CD14-positive monocyte (primary cell): ENCODE measurements around the gene POMGNT2. TPM values are rescaled to one million over a fixed set of nuclear protein-coding genes. Genes with fewer than 3 reads are reported as not detected.

Source experiments
- DNase-seq, 3 donors: peaks; one replicate each; pipeline ENCODE4 v3.0.0-alpha.2; 2011 to 2022
- H2AFZ ChIP-seq: 2 replicates; pipeline ENCODE4 v1.6.0; 2012; ENCODE audit warnings: mild to moderate bottlenecking, low read depth, low read length, inconsistent platforms; ENCODE audit not compliant: insufficient read depth, poor library complexity, severe bottlenecking
- H3K27ac ChIP-seq, 2 donors: 1 replicate in 1 of 2; 2 replicates in 1 of 2; pipeline ENCODE4 v1.5.1; 2012 to 2013; ENCODE audit warnings: low read length in 2 of 2, control low read depth in 1 of 2, inconsistent platforms in 1 of 2, low read depth in 1 of 2, mild to moderate bottlenecking in 1 of 2
- H3K27me3 ChIP-seq, 2 donors: one replicate each; pipeline versions ENCODE4 v1.6.0 to v1.6.1; 2011 to 2013; ENCODE audit warnings: low read length in 2 of 2; ENCODE audit not compliant: control insufficient read depth in 2 of 2, insufficient read depth in 2 of 2
- H3K36me3 ChIP-seq, 2 donors: replicated peaks in 1 of 2; 1 replicate in 1 of 2; 2 replicates in 1 of 2; pipeline versions ENCODE4 v1.5.1 to v1.6.1; 2012 to 2013; ENCODE audit warnings: low read length in 2 of 2, control low read depth in 1 of 2, inconsistent platforms in 1 of 2, mild to moderate bottlenecking in 1 of 2; ENCODE audit not compliant: insufficient read depth in 2 of 2, control insufficient read depth in 1 of 2
- H3K4me1 ChIP-seq, 2 donors: 1 replicate in 1 of 2; 2 replicates in 1 of 2; pipeline versions ENCODE4 v1.5.1 to v1.6.1; 2012 to 2013; ENCODE audit warnings: low read length in 2 of 2, control low read depth in 1 of 2, inconsistent platforms in 1 of 2, mild to moderate bottlenecking in 1 of 2, moderate library complexity in 1 of 2; ENCODE audit not compliant: insufficient read depth in 2 of 2, control insufficient read depth in 1 of 2
- H3K4me2 ChIP-seq: replicated peaks from 2 replicates; pipeline ENCODE3; 2012; ENCODE audit warnings: low read length, moderate library complexity, mild to moderate bottlenecking; ENCODE audit not compliant: poor library complexity, severe bottlenecking; ENCODE audit errors: extremely low read depth
- H3K4me3 ChIP-seq, 3 experiments: fragments of 200-600 bp in 1 of 3; sonication (generic) in 1 of 3; replicated peaks in 1 of 3; 1 replicate in 2 of 3; 2 replicates in 1 of 3; pipeline ENCODE4 v1.5.1; 2011 to 2013; ENCODE audit warnings: low read length in 3 of 3, mild to moderate bottlenecking in 3 of 3, control low read depth in 2 of 3, low read depth in 2 of 3, inconsistent platforms in 1 of 3, moderate library complexity in 1 of 3
- H3K79me2 ChIP-seq: 2 replicates; pipeline ENCODE4 v1.6.0; 2012; ENCODE audit warnings: mild to moderate bottlenecking, control low read depth, inconsistent platforms, low read length, moderate library complexity; ENCODE audit not compliant: insufficient read depth
- H3K9ac ChIP-seq: 2 replicates; pipeline ENCODE4 v1.6.0; 2017; ENCODE audit warnings: low read length, mild to moderate bottlenecking; ENCODE audit not compliant: insufficient read depth, poor library complexity, severe bottlenecking
- H3K9me3 ChIP-seq, 2 donors: replicated peaks in 1 of 2; 1 replicate in 1 of 2; 2 replicates in 1 of 2; pipeline versions ENCODE4 v1.5.1 to v1.6.1; 2012 to 2013; ENCODE audit warnings: low read length in 2 of 2, control low read depth in 1 of 2; ENCODE audit not compliant: control insufficient read depth in 1 of 2, insufficient read depth in 1 of 2
- H4K20me1 ChIP-seq: 2 replicates; pipeline ENCODE4 v1.6.0; 2012; ENCODE audit warnings: mild to moderate bottlenecking, low read length, control low read depth, moderate library complexity; ENCODE audit not compliant: insufficient read depth
- H3K27ac Mint-ChIP-seq, 7 donors: one replicate each; pipeline ENCODE4 v1.8.0; 2020; ENCODE audit warnings: mild to moderate bottlenecking in 7 of 7, mixed read lengths in 7 of 7, moderate library complexity in 6 of 7, inconsistent platforms in 2 of 7
- H3K27me3 Mint-ChIP-seq, 3 donors: one replicate each; pipeline ENCODE4 v1.8.0; 2021 to 2022; ENCODE audit warnings: low read depth in 3 of 3, mild to moderate bottlenecking in 3 of 3, mixed read lengths in 3 of 3, moderate library complexity in 3 of 3, inconsistent platforms in 1 of 3
- H3K36me3 Mint-ChIP-seq, 2 donors: one replicate each; pipeline ENCODE4 v1.8.0; 2020; ENCODE audit warnings: mixed read lengths in 2 of 2, inconsistent platforms in 1 of 2, mild to moderate bottlenecking in 1 of 2
- H3K4me1 Mint-ChIP-seq: one replicate; pipeline ENCODE4 v1.8.0; 2020; ENCODE audit warnings: mild to moderate bottlenecking, mixed read lengths
- H3K4me3 Mint-ChIP-seq, 2 donors: one replicate each; pipeline ENCODE4 v1.8.0; 2020; ENCODE audit warnings: mild to moderate bottlenecking in 2 of 2, mixed read lengths in 2 of 2, moderate library complexity in 1 of 2
- H3K9me3 Mint-ChIP-seq, 7 donors: one replicate each; pipeline ENCODE4 v1.8.0; 2020 to 2022; ENCODE audit warnings: mixed read lengths in 7 of 7, mild to moderate bottlenecking in 6 of 7, moderate library complexity in 6 of 7, inconsistent platforms in 2 of 7
- CTCF ChIP-seq: fragments of 200-600 bp; IDR thresholded peaks from one replicate; pipeline ENCODE4 v1.8.0; 2022; ENCODE audit warnings: antibody characterized with exemption, mild to moderate bottlenecking
- WGBS: methylation state at CpG from one replicate; pipeline ENCODE4 v1.1.5; 2013; ENCODE audit warnings: missing lambda C conversion rate; ENCODE audit not compliant: insufficient coverage; 5-methylcytosine and 5-hydroxymethylcytosine counted together
- intact Hi-C, 2 donors: fragments of 100-400 bp; cut with micrococcal nuclease; formaldehyde crosslinking; loops; one replicate each; pipeline versions ENCODE4 v1.15.0 to v1.15.1; 2023
- polyA plus RNA-seq, 3 donors: library from polyadenylated mRNA; depleted of rRNA in 1 of 3; unstranded in 2 of 3; stranded (reverse) in 1 of 3; fragments of 300-500 nt in 2 of 3; fragments of >200 nt in 1 of 3; fragmentation: Illumina TruSeq in 2 of 3; gene quantifications; 1 replicate in 2 of 3; 2 replicates in 1 of 3; pipeline ENCODE4 v1.2.3, GENCODE V29; 2012 to 2021

POMGNT2 gene
- polyA plus RNA-seq, 3 donors = 4.3 to 5.1 (median 4.4) TPM

- Mint-ChIP-seq H3K27me3 (peaks cover 7 to 21% (median 11%) of the 10 kb centered on the region in 3 donors), H3K36me3 (no peaks in the 10 kb centered on the region), H3K4me1 (no peaks in the 10 kb centered on the region), H3K4me3 (no peak overlapping the region), H3K27ac (no peak overlapping the region), H3K9me3 (peaks cover 2 to 13% (median 9%) of the 10 kb centered on the region in 7 donors)
- H3K9me3 ChIP-seq = peaks cover 0 to 6% of the 10 kb centered on the region in 2 donors
- no peaks in the 10 kb centered on the region for H3K4me1 ChIP-seq
- DNase-seq = no peak
- H2AFZ ChIP-seq = no peak overlapping the region
- H3K79me2 ChIP-seq = no peaks in the 10 kb centered on the region
- no peak overlapping the region for H3K9ac ChIP-seq
- H3K27ac ChIP-seq = no peak overlapping the region
- peaks cover 9 to 13% of the 10 kb centered on the region in 2 donors for H3K27me3 ChIP-seq
- no peaks in the 10 kb centered on the region for H3K36me3 ChIP-seq
- no peak for TF ChIP-seq CTCF
- intact Hi-C loops = no loop called here
- no peaks in the 10 kb centered on the region for H4K20me1 ChIP-seq
- no peak overlapping the region for H3K4me2 ChIP-seq
- no peak overlapping the region for H3K4me3 ChIP-seq
- WGBS = 70% methylated on average over 12 of the region's 19 CpGs
Measured at GRCh38 chr3:43153216-43154083, 47.6 kb upstream of the POMGNT2 start.

- Histone ChIP-seq H3K79me2 (no peaks in the 10 kb centered on the region), H3K4me2 (no peak overlapping the region), H3K27ac (no peak overlapping the region), H2AFZ (no peak overlapping the region), H3K4me3 (no peak overlapping the region), H3K9me3 (peaks cover 0 to 6% of the 10 kb centered on the region in 2 donors), H3K9ac (no peak overlapping the region), H3K27me3 (peaks cover 9 to 13% of the 10 kb centered on the region in 2 donors), H3K4me1 (no peaks in the 10 kb centered on the region), H4K20me1 (no peaks in the 10 kb centered on the region), H3K36me3 (no peaks in the 10 kb centered on the region)
- WGBS = 3% methylated on average over 4 of the region's 5 CpGs
- Mint-ChIP-seq H3K36me3 (no peaks in the 10 kb centered on the region), H3K27me3 (peaks cover 7 to 21% (median 10%) of the 10 kb centered on the region in 3 donors), H3K27ac (no peak overlapping the region), H3K4me1 (no peaks in the 10 kb centered on the region), H3K4me3 (peak overlapping the region in 1 of 2 donors; percentile 5), H3K9me3 (peaks cover 2 to 13% (median 9%) of the 10 kb centered on the region in 7 donors)
- DNase-seq = no peak
- intact Hi-C loops = no loop called here
- no peak for TF ChIP-seq CTCF
Measured at GRCh38 chr3:43152649-43153048, 46.8 kb upstream of the POMGNT2 start.
